ENCODE data around the gene CHMP4A. TPM values are rescaled to one million over a fixed set of nuclear protein-coding genes. Genes with fewer than 3 reads are reported as not detected.
"Not testable (repeated sequence)": the region's sequence is repeated elsewhere in the genome, so short reads cannot be mapped to it uniquely, and the experiment has no call there.

Gene CHMP4A
- total and polyA plus RNA-seq, 2 donors (not counting 1 experiment from before 2014, with no cell fraction given) = 91.2 to 103 TPM

DNA sequence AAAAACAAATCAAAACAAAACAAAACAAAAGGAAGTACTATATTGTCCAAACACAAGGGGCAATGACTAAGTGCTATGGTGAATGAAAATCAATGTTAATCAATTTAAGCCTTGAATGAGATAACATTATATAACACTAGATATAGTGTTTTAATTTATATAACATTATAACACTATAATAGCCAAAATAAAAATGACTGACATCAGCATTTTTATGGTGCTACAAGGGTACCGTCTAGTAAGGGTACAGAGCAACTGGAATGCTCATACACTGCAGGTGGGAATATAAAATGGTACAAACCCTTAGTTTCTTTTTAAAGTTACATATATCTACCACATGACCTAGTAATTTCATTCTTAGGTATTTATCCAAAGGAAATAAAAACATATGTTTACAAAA lies 13.2 kb upstream of the CHMP4A start:
- DNase-seq = no peak
- Histone ChIP-seq H3K4me3 (ENCODE audit: control extremely low read depth in 1 of 5, extremely low read depth in 1 of 5, insufficient read depth in 1 of 5, low read depth in 2 of 5, low read length in 4 of 5) (no peak overlapping the region), H3K79me2 (ENCODE audit: control insufficient read depth, insufficient read depth, low read length) (peaks cover 87% of the 10 kb centered on the region), H3K4me2 (replicated peaks; ENCODE audit: low read depth, low read length, poor library complexity, severe bottlenecking) (no peak overlapping the region), H3K4me1 (ENCODE audit: control insufficient read depth in 2 of 2, insufficient read depth in 2 of 2, low read length in 2 of 2) (peaks cover 7% of the 10 kb centered on the region in 2 donors), H4K20me1 (ENCODE audit: control insufficient read depth, insufficient read depth, low read length, poor library complexity, severe bottlenecking) (peaks cover 27% of the 10 kb centered on the region), H3K27me3 (replicated peaks in 1 of 4; ENCODE audit: control extremely low read depth in 1 of 4, control insufficient read depth in 3 of 4, insufficient read depth in 4 of 4, low read length in 3 of 4) (no peaks in the 10 kb centered on the region), H3K36me3 (replicated peaks in 1 of 2; ENCODE audit: control extremely low read depth in 1 of 2, control insufficient read depth in 1 of 2, extremely low read depth in 1 of 2, insufficient read depth in 2 of 2, low read length in 1 of 2) (peaks cover 0 to 8% of the 10 kb centered on the region in 2 experiments), H2AFZ (ENCODE audit: insufficient read depth, low read depth, low read length, poor library complexity, severe bottlenecking) (no peak overlapping the region), H3K27ac (ENCODE audit: low read length in 2 of 2) (no peak overlapping the region), H3K9me3 (ENCODE audit: control extremely low read depth in 1 of 3, control insufficient read depth in 2 of 3, insufficient read depth in 1 of 3, low read length in 2 of 3) (no peaks in the 10 kb centered on the region), H3K9ac (ENCODE audit: low read length) (no peak overlapping the region)
- Mint-ChIP-seq H3K27ac (no peak overlapping the region), H3K9me3 (ENCODE audit: insufficient read depth) (no peaks in the 10 kb centered on the region), H3K4me1 (peaks cover 27% of the 10 kb centered on the region), H3K27me3 (no peaks in the 10 kb centered on the region), H3K4me3 (no peak overlapping the region)
- intact Hi-C loops (cut with micrococcal nuclease) = no loop called here
- ChIA-PET CTCF (no interaction called here), POLR2A (no interaction called here)
- WGBS (ENCODE audit: insufficient coverage) = no CpG with 5 or more reads among the region's 1 CpG
- no peak for TF ChIP-seq EZH2 (IDR thresholded peaks at IDR 0.05; ENCODE audit: borderline replicate concordance, insufficient read depth, low read depth, low read length, poor library complexity, severe bottlenecking)
- TF ChIP-seq, protein P1, sequence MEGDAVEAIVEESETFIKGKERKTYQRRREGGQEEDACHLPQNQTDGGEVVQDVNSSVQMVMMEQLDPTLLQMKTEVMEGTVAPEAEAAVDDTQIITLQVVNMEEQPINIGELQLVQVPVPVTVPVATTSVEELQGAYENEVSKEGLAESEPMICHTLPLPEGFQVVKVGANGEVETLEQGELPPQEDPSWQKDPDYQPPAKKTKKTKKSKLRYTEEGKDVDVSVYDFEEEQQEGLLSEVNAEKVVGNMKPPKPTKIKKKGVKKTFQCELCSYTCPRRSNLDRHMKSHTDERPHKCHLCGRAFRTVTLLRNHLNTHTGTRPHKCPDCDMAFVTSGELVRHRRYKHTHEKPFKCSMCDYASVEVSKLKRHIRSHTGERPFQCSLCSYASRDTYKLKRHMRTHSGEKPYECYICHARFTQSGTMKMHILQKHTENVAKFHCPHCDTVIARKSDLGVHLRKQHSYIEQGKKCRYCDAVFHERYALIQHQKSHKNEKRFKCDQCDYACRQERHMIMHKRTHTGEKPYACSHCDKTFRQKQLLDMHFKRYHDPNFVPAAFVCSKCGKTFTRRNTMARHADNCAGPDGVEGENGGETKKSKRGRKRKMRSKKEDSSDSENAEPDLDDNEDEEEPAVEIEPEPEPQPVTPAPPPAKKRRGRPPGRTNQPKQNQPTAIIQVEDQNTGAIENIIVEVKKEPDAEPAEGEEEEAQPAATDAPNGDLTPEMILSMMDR (IDR thresholded peaks at IDR 0.05) = no peak
- ATAC-seq (ENCODE audit: low read depth) = no peak

GRCh38 chr14:24224618-24225071 lies 11.4 kb upstream of the CHMP4A start:
- H3K36me3 ChIP-seq (replicated peaks in 1 of 2; ENCODE audit: control extremely low read depth in 1 of 2, control insufficient read depth in 1 of 2, extremely low read depth in 1 of 2, insufficient read depth in 2 of 2, low read length in 1 of 2) = peaks cover 0 to 8% of the 10 kb centered on the region in 2 experiments
- ChIA-PET POLR2A (no interaction called here), CTCF (interaction anchor here (0.8 to 3.2 kb wide), 2 partner anchors 17 to 83 kb away, joined by 3 to 9 read pairs; partner anchors contain the start of gene CIDEB)
- no peak overlapping the region for H3K4me3 Mint-ChIP-seq
- H4K20me1 ChIP-seq (ENCODE audit: control insufficient read depth, insufficient read depth, low read length, poor library complexity, severe bottlenecking) = peaks cover 29% of the 10 kb centered on the region
- ATAC-seq (ENCODE audit: low read depth) (no peak), DNase-seq (no peak)
- 90% methylated on average over 6 of the region's 7 CpGs for WGBS (ENCODE audit: insufficient coverage)
- no peaks in the 10 kb centered on the region for H3K27me3 Mint-ChIP-seq
- peaks cover 20% of the 10 kb centered on the region for H3K4me1 Mint-ChIP-seq
- no peaks in the 10 kb centered on the region for H3K9me3 ChIP-seq (ENCODE audit: control extremely low read depth in 1 of 3, control insufficient read depth in 2 of 3, insufficient read depth in 1 of 3, low read length in 2 of 3)
- H3K27ac ChIP-seq (ENCODE audit: low read length in 2 of 2) = no peak overlapping the region
- H3K27me3 ChIP-seq (replicated peaks in 1 of 4; ENCODE audit: control extremely low read depth in 1 of 4, control insufficient read depth in 3 of 4, insufficient read depth in 4 of 4, low read length in 3 of 4) = no peaks in the 10 kb centered on the region
- H3K9me3 Mint-ChIP-seq (ENCODE audit: insufficient read depth) = no peaks in the 10 kb centered on the region
- peaks cover 89% of the 10 kb centered on the region for H3K79me2 ChIP-seq (ENCODE audit: control insufficient read depth, insufficient read depth, low read length)
- TF ChIP-seq EZH2 (IDR thresholded peaks at IDR 0.05; ENCODE audit: borderline replicate concordance, insufficient read depth, low read depth, low read length, poor library complexity, severe bottlenecking) = no peak
- TF ChIP-seq, protein P1 (IDR thresholded peaks at IDR 0.05) = no peak
- H3K4me3 ChIP-seq (ENCODE audit: control extremely low read depth in 1 of 5, extremely low read depth in 1 of 5, insufficient read depth in 1 of 5, low read depth in 2 of 5, low read length in 4 of 5) = no peak overlapping the region
- no peak overlapping the region for H3K4me2 ChIP-seq (replicated peaks; ENCODE audit: low read depth, low read length, poor library complexity, severe bottlenecking)
- no peaks in the 10 kb centered on the region for H3K4me1 ChIP-seq (ENCODE audit: control insufficient read depth in 2 of 2, insufficient read depth in 2 of 2, low read length in 2 of 2)
- intact Hi-C loops (cut with micrococcal nuclease) = no loop called here
- no peak overlapping the region for H3K27ac Mint-ChIP-seq
- no peak overlapping the region for H3K9ac ChIP-seq (ENCODE audit: low read length)
- H2AFZ ChIP-seq (ENCODE audit: insufficient read depth, low read depth, low read length, poor library complexity, severe bottlenecking) = no peak overlapping the region

DNA sequence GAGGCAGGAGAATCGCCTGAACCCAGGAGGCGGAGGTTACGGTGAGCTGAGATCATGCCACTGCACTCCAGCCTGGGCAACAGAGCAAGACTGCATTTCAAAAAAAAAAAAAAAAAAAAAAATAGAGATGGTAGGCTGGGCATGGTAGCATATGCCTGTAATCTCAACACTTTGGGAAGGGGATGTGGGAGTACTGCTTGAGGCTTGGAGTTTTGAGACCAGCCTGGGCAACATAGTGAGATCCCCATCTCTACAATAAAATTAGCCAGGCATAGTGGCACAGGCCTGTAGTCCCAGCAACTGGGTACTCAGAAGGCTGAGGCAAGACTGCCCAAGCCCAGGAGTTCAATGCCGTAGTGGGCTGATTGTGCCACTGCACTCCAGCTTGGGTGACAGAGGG lies 9.7 kb upstream of the CHMP4A start:
- H3K9me3 ChIP-seq (ENCODE audit: control extremely low read depth in 1 of 3, control insufficient read depth in 2 of 3, insufficient read depth in 1 of 3, low read length in 2 of 3); H3K27me3 Mint-ChIP-seq; H3K27ac Mint-ChIP-seq; H3K4me2 ChIP-seq (replicated peaks; ENCODE audit: low read depth, low read length, poor library complexity, severe bottlenecking); H3K4me3 ChIP-seq (ENCODE audit: control extremely low read depth in 1 of 5, extremely low read depth in 1 of 5, insufficient read depth in 1 of 5, low read depth in 2 of 5, low read length in 4 of 5); H3K36me3 ChIP-seq (replicated peaks in 1 of 2; ENCODE audit: control extremely low read depth in 1 of 2, control insufficient read depth in 1 of 2, extremely low read depth in 1 of 2, insufficient read depth in 2 of 2, low read length in 1 of 2); H3K9ac ChIP-seq (ENCODE audit: low read length); intact Hi-C loops (cut with micrococcal nuclease); DNase-seq; H3K27me3 ChIP-seq (replicated peaks in 1 of 4; ENCODE audit: control extremely low read depth in 1 of 4, control insufficient read depth in 3 of 4, insufficient read depth in 4 of 4, low read length in 3 of 4); H3K27ac ChIP-seq (ENCODE audit: low read length in 2 of 2); H3K4me1 ChIP-seq (ENCODE audit: control insufficient read depth in 2 of 2, insufficient read depth in 2 of 2, low read length in 2 of 2); H3K9me3 Mint-ChIP-seq (ENCODE audit: insufficient read depth); H3K4me3 Mint-ChIP-seq; H2AFZ ChIP-seq (ENCODE audit: insufficient read depth, low read depth, low read length, poor library complexity, severe bottlenecking); ATAC-seq (ENCODE audit: low read depth): not testable (repeated sequence)
- WGBS (ENCODE audit: insufficient coverage) = 100% methylated on average over 1 of the region's 4 CpGs
- ChIA-PET POLR2A (interaction anchor here (0.6 to 0.7 kb wide), 3 partner anchors 63 to 69 kb away, joined by 3 to 6 read pairs (median 4); no protein-coding TSS in a partner anchor), CTCF (interaction anchor here (3.2 kb wide), 1 partner anchor 85 kb away, joined by 9 read pairs; the partner anchor contains the start of gene CIDEB)
- peaks cover 16% of the 10 kb centered on the region for H3K4me1 Mint-ChIP-seq
- peaks cover 87% of the 10 kb centered on the region for H3K79me2 ChIP-seq (ENCODE audit: control insufficient read depth, insufficient read depth, low read length)
- H4K20me1 ChIP-seq (ENCODE audit: control insufficient read depth, insufficient read depth, low read length, poor library complexity, severe bottlenecking) = peaks cover 27% of the 10 kb centered on the region

All from B cell (primary cell).